ENCODE measurements around the gene NMUR2.

Gene NMUR2

GRCh38 chr5:152405145-152405544 lies at the start of gene NMUR2:
Gene NMUR2 (minus strand): TSS chr5:152405279. CDS start chr5:152405113, 166 bp downstream.
- no peak for DNase-seq (ENCODE audit: low read depth in 2 of 2, low spot score in 1 of 2)

- no peak for DNase-seq (ENCODE audit: low read depth in 2 of 2, low spot score in 1 of 2)
Measured at GRCh38 chr5:152443935-152444334, 38.9 kb upstream of the NMUR2 start.

GRCh38 chr5:152439791-152440190 lies 34.7 kb upstream of the NMUR2 start:
- DNase-seq (ENCODE audit: low read depth in 2 of 2, low spot score in 1 of 2): no peak

- no peak for DNase-seq (ENCODE audit: low read depth in 2 of 2, low spot score in 1 of 2)
Measured at GRCh38 chr5:152437866-152438265, 32.8 kb upstream of the NMUR2 start.

- DNase-seq (ENCODE audit: low read depth in 2 of 2, low spot score in 1 of 2): no peak
Measured at GRCh38 chr5:152427721-152428120, 22.6 kb upstream of the NMUR2 start.

GRCh38 chr5:152425083-152425482 lies 20.0 kb upstream of the NMUR2 start:
- DNase-seq (ENCODE audit: low read depth in 2 of 2, low spot score in 1 of 2): no peak

GRCh38 chr5:152424501-152424900 lies 19.4 kb upstream of the NMUR2 start:
- no peak for DNase-seq (ENCODE audit: low read depth in 2 of 2, low spot score in 1 of 2)

- DNase-seq (ENCODE audit: low read depth in 2 of 2, low spot score in 1 of 2): no peak
Measured at GRCh38 chr5:152422081-152422480, 17.0 kb upstream of the NMUR2 start.

GRCh38 chr5:152412129-152412528 lies 7.0 kb upstream of the NMUR2 start:
- DNase-seq (ENCODE audit: low read depth in 2 of 2, low spot score in 1 of 2): no peak

- no peak for DNase-seq (ENCODE audit: low read depth in 2 of 2, low spot score in 1 of 2)
Measured at GRCh38 chr5:152406082-152406481, 1.0 kb upstream of the NMUR2 start.

GRCh38 chr5:152404494-152404893 lies 585 bp downstream of the NMUR2 start:
- no peak for DNase-seq (ENCODE audit: low read depth in 2 of 2, low spot score in 1 of 2)

- DNase-seq (ENCODE audit: low read depth in 2 of 2, low spot score in 1 of 2): no peak
Measured at GRCh38 chr5:152403046-152403445, 2.0 kb downstream of the NMUR2 start.

GRCh38 chr5:152400846-152401245 lies 4.2 kb downstream of the NMUR2 start:
- DNase-seq (ENCODE audit: low read depth in 2 of 2, low spot score in 1 of 2): no peak

GRCh38 chr5:152397581-152397980 lies 7.5 kb downstream of the NMUR2 start:
- DNase-seq (ENCODE audit: low read depth in 2 of 2, low spot score in 1 of 2): no peak

- no peak for DNase-seq (ENCODE audit: low read depth in 2 of 2, low spot score in 1 of 2)
Measured at GRCh38 chr5:152393441-152393840, 11.6 kb downstream of the NMUR2 start.

GRCh38 chr5:152389208-152389849 lies 15.8 kb downstream of the NMUR2 start:
- DNase-seq (ENCODE audit: low read depth in 2 of 2, low spot score in 1 of 2): no peak

GRCh38 chr5:152388610-152389009 lies 16.5 kb downstream of the NMUR2 start:
- no peak for DNase-seq (ENCODE audit: low read depth in 2 of 2, low spot score in 1 of 2)

GRCh38 chr5:152380415-152381123 lies 24.5 kb downstream of the NMUR2 start:
- DNase-seq (ENCODE audit: low read depth in 2 of 2, low spot score in 1 of 2): no peak

GRCh38 chr5:152379331-152379730 lies 25.7 kb downstream of the NMUR2 start:
- DNase-seq (ENCODE audit: low read depth in 2 of 2, low spot score in 1 of 2): no peak

- no peak for DNase-seq (ENCODE audit: low read depth in 2 of 2, low spot score in 1 of 2)
Measured at GRCh38 chr5:152378730-152379129, 26.3 kb downstream of the NMUR2 start.

- no peak for DNase-seq (ENCODE audit: low read depth in 2 of 2, low spot score in 1 of 2)
Measured at GRCh38 chr5:152376886-152377285, 28.2 kb downstream of the NMUR2 start.

- DNase-seq (ENCODE audit: low read depth in 2 of 2, low spot score in 1 of 2): no peak
Measured at GRCh38 chr5:152374711-152375275, 30.3 kb downstream of the NMUR2 start.

- no peak for DNase-seq (ENCODE audit: low read depth in 2 of 2, low spot score in 1 of 2)
Measured at GRCh38 chr5:152372875-152373274, 32.2 kb downstream of the NMUR2 start.

All from stimulated activated CD8-positive, alpha-beta memory T cell treated with anti-CD3 and anti-CD28 coated beads, Interleukin-4, amount 100 ng/mL, for 1 hour (primary cell).